Measurements from ENCODE around the gene ADAM15.
A peak's percentile ranks its signal among the peaks of the same experiment; 100 is the strongest.

ADAM15 gene

GRCh38 chr1:155061381-155062150 is 10.4 kb downstream of the ADAM15 start:
- H3K4me3 ChIP-seq (ENCODE audit: low read depth, low read length, poor library complexity, severe bottlenecking): peak overlapping the region; percentile 69
- no peaks in the 10 kb centered on the region for H3K9me3 ChIP-seq (ENCODE audit: low read length)
- H3K36me3 ChIP-seq (ENCODE audit: insufficient read depth, low read length): peaks cover 3% of the 10 kb centered on the region; the same call in 1 of the 2 replicates
- TF ChIP-seq, protein P1, sequence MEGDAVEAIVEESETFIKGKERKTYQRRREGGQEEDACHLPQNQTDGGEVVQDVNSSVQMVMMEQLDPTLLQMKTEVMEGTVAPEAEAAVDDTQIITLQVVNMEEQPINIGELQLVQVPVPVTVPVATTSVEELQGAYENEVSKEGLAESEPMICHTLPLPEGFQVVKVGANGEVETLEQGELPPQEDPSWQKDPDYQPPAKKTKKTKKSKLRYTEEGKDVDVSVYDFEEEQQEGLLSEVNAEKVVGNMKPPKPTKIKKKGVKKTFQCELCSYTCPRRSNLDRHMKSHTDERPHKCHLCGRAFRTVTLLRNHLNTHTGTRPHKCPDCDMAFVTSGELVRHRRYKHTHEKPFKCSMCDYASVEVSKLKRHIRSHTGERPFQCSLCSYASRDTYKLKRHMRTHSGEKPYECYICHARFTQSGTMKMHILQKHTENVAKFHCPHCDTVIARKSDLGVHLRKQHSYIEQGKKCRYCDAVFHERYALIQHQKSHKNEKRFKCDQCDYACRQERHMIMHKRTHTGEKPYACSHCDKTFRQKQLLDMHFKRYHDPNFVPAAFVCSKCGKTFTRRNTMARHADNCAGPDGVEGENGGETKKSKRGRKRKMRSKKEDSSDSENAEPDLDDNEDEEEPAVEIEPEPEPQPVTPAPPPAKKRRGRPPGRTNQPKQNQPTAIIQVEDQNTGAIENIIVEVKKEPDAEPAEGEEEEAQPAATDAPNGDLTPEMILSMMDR (IDR thresholded peaks at IDR 0.05; ENCODE audit: low read length): peak; percentile 96
- TF ChIP-seq EZH2 (IDR thresholded peaks at IDR 0.05; ENCODE audit: borderline replicate concordance, low read length): no peak
- H3K9ac ChIP-seq (ENCODE audit: low read length): peak overlapping the region; percentile 24; the same call in 1 of the 2 replicates
- H3F3A ChIP-seq (ENCODE audit: insufficient read depth, low read length): no peaks in the 10 kb centered on the region
- H3K4me1 ChIP-seq (ENCODE audit: insufficient read depth, low read length, severe bottlenecking): peaks cover 28% of the 10 kb centered on the region
- no peaks in the 10 kb centered on the region for H3K79me2 ChIP-seq (ENCODE audit: insufficient read depth, low read length)
- H3K4me2 ChIP-seq (ENCODE audit: low read length): peak overlapping the region; percentile 62
- H2AFZ ChIP-seq (ENCODE audit: low read length): no peak overlapping the region
- peak overlapping the region; percentile 49 for H3K27ac ChIP-seq (ENCODE audit: low read depth, low read length, poor library complexity, severe bottlenecking)
- no peaks in the 10 kb centered on the region for H4K20me1 ChIP-seq (ENCODE audit: insufficient read depth, low read length)
- no peaks in the 10 kb centered on the region for H3K9me2 ChIP-seq (ENCODE audit: low read depth, low read length)
- H3K27me3 ChIP-seq (ENCODE audit: insufficient read depth, low read length): no peaks in the 10 kb centered on the region

- peaks cover 28% of the 10 kb centered on the region for H3K4me1 ChIP-seq (ENCODE audit: insufficient read depth, low read length, severe bottlenecking)
- no peaks in the 10 kb centered on the region for H3K27me3 ChIP-seq (ENCODE audit: insufficient read depth, low read length)
- TF ChIP-seq, protein P1 (IDR thresholded peaks at IDR 0.05; ENCODE audit: low read length): no peak
- no peak for TF ChIP-seq EZH2 (IDR thresholded peaks at IDR 0.05; ENCODE audit: borderline replicate concordance, low read length)
- H3K9me2 ChIP-seq (ENCODE audit: low read depth, low read length): no peaks in the 10 kb centered on the region
- peak overlapping the region; percentile 49 for H3K27ac ChIP-seq (ENCODE audit: low read depth, low read length, poor library complexity, severe bottlenecking)
- no peak overlapping the region for H2AFZ ChIP-seq (ENCODE audit: low read length)
- H3K79me2 ChIP-seq (ENCODE audit: insufficient read depth, low read length): no peaks in the 10 kb centered on the region
- H3F3A ChIP-seq (ENCODE audit: insufficient read depth, low read length): no peaks in the 10 kb centered on the region
- no peaks in the 10 kb centered on the region for H4K20me1 ChIP-seq (ENCODE audit: insufficient read depth, low read length)
- H3K36me3 ChIP-seq (ENCODE audit: insufficient read depth, low read length): peaks cover 3% of the 10 kb centered on the region; the same call in 1 of the 2 replicates
- peak overlapping the region; percentile 62 for H3K4me2 ChIP-seq (ENCODE audit: low read length)
- no peaks in the 10 kb centered on the region for H3K9me3 ChIP-seq (ENCODE audit: low read length)
- peak overlapping the region; percentile 69 for H3K4me3 ChIP-seq (ENCODE audit: low read depth, low read length, poor library complexity, severe bottlenecking)
- peak overlapping the region; percentile 24; the same call in 1 of the 2 replicates for H3K9ac ChIP-seq (ENCODE audit: low read length)
Measured at GRCh38 chr1:155062151-155062686, 11.1 kb downstream of the ADAM15 start.

DNA sequence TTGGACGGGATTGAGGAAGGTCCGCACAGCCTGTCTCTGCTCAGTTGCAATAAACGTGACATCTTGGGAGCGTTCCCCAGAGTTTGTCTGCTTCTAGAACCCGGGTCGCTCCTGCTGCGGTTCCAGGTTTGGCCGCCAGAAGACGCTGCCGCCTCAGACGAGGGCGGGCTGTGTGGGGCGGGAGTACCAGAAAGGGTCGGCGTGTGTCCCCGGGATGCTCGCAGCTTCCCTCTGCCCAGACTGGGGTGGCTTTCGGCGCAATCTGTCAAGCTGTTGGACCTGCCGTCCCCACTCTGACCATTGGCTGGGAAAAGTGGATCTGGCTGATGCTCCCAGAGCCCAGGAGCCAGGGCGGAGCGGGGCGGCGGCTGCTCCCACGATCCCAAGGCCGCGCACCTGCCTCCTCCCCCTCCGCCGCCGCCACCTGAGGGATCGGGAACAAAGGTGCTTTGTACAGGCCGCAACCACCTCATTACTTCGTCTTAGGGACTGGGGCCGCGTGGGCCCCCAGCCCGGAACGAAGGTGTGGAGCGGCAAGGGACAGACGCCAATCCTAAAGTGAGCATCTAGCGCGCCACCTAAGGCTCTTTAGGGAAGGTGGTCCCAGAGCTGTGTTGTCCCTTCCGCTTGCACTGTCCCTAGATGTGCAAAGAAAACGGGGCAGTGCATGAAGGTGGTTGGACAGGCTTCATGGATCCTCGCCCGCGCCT is 11.7 kb downstream of the ADAM15 start:
- Histone ChIP-seq H3F3A (ENCODE audit: insufficient read depth, low read length) (no peaks in the 10 kb centered on the region), H3K36me3 (ENCODE audit: insufficient read depth, low read length) (peaks cover 3% of the 10 kb centered on the region; the same call in 1 of the 2 replicates), H3K9me3 (ENCODE audit: low read length) (no peaks in the 10 kb centered on the region), H3K4me3 (ENCODE audit: low read depth, low read length, poor library complexity, severe bottlenecking) (peak overlapping the region; percentile 69), H3K27ac (ENCODE audit: low read depth, low read length, poor library complexity, severe bottlenecking) (peak overlapping the region; percentile 49), H2AFZ (ENCODE audit: low read length) (no peak overlapping the region), H3K9ac (ENCODE audit: low read length) (peak overlapping the region; percentile 69; the same call in 1 of the 2 replicates), H3K4me1 (ENCODE audit: insufficient read depth, low read length, severe bottlenecking) (peaks cover 28% of the 10 kb centered on the region), H3K4me2 (ENCODE audit: low read length) (peak overlapping the region; percentile 62), H3K9me2 (ENCODE audit: low read depth, low read length) (no peaks in the 10 kb centered on the region), H3K79me2 (ENCODE audit: insufficient read depth, low read length) (no peaks in the 10 kb centered on the region), H4K20me1 (ENCODE audit: insufficient read depth, low read length) (no peaks in the 10 kb centered on the region), H3K27me3 (ENCODE audit: insufficient read depth, low read length) (no peaks in the 10 kb centered on the region)
- no peak for TF ChIP-seq EZH2 (IDR thresholded peaks at IDR 0.05; ENCODE audit: borderline replicate concordance, low read length)
- TF ChIP-seq, protein P1 (IDR thresholded peaks at IDR 0.05; ENCODE audit: low read length): peak; percentile 84

All from OCI-LY1 (cell line).